ENCODE data around the gene NTN1.

- TF ChIP-seq EZH2phosphoT487 (IDR thresholded peaks at IDR 0.05), result no peak
- TF ChIP-seq CTCF (IDR thresholded peaks at IDR 0.05), result no peak
Observed at GRCh38 chr17:9249245-9249953, 228.1 kb downstream of the NTN1 start.
